Spleen (tissue), 11 donors: ENCODE data around the gene SLC25A44. TPM values are rescaled to one million over a fixed set of nuclear protein-coding genes. Genes with fewer than 3 reads are reported as not detected.
"Not testable (repeated sequence)": the region's sequence is repeated elsewhere in the genome, so short reads cannot be mapped to it uniquely, and the experiment has no call there.

Experiments
- DNase-seq: peaks from one replicate; pipeline ENCODE4 v3.0.0-alpha.2; 2020
- H3K27ac ChIP-seq, 8 donors: fragments of 200-600 bp; sonication (generic) in 7 of 8; 1 replicate in 4 of 8; 2 replicates in 4 of 8; pipeline versions ENCODE4 v1.5.0 to v1.8.0; 2016 to 2021; ENCODE audit warnings: inconsistent platforms in 4 of 8, mild to moderate bottlenecking in 4 of 8, moderate library complexity in 1 of 8
- H3K27me3 ChIP-seq, 7 donors: fragments of 200-600 bp; sonication (generic) in 6 of 7; replicated peaks in 1 of 7; 1 replicate in 4 of 7; 2 replicates in 3 of 7; pipeline versions ENCODE4 v1.5.0 to v1.8.0; 2016 to 2021; ENCODE audit warnings: inconsistent platforms in 3 of 7, mild to moderate bottlenecking in 1 of 7
- H3K36me3 ChIP-seq, 6 donors: fragments of 200-600 bp; sonication (generic) in 5 of 6; 1 replicate in 4 of 6; 2 replicates in 2 of 6; pipeline versions ENCODE4 v1.5.0 to v1.8.0; 2016 to 2021; ENCODE audit warnings: inconsistent platforms in 2 of 6
- H3K4me1 ChIP-seq, 6 donors: fragments of 200-600 bp; sonication (generic) in 5 of 6; 1 replicate in 3 of 6; 2 replicates in 3 of 6; pipeline versions ENCODE4 v1.5.0 to v1.8.0; 2016 to 2021; ENCODE audit warnings: inconsistent platforms in 3 of 6
- H3K4me3 ChIP-seq, 8 donors: fragments of 200-600 bp; sonication (generic) in 7 of 8; 1 replicate in 4 of 8; 2 replicates in 4 of 8; pipeline versions ENCODE4 v1.5.0 to v1.8.0; 2016 to 2021; ENCODE audit warnings: inconsistent platforms in 4 of 8, mild to moderate bottlenecking in 4 of 8, moderate library complexity in 2 of 8
- H3K9me3 ChIP-seq, 8 donors: fragments of 200-600 bp; sonication (generic) in 7 of 8; 1 replicate in 4 of 8; 2 replicates in 4 of 8; pipeline versions ENCODE4 v1.5.0 to v1.8.0; 2016 to 2021; ENCODE audit warnings: inconsistent platforms in 4 of 8
- CTCF ChIP-seq, 11 experiments: fragments of 200-600 bp in 7 of 11; fragments of 450-650 bp in 4 of 11; sonication (generic) in 4 of 11; IDR thresholded peaks in 8 of 11; conservative IDR thresholded peaks in 3 of 11; 1 replicate in 7 of 11; 2 replicates in 4 of 11; pipeline versions ENCODE4 v1.4.0 to v1.8.0; 2016 to 2021; ENCODE audit warnings: antibody characterized with exemption in 11 of 11, inconsistent platforms in 4 of 11, mild to moderate bottlenecking in 1 of 11
- POLR2A ChIP-seq, 3 donors: fragments of 450-650 bp; IDR thresholded peaks; one replicate each; pipeline ENCODE4 v1.5.1; 2017; ENCODE audit warnings: antibody characterized with exemption in 3 of 3, mild to moderate bottlenecking in 1 of 3
- POLR2AphosphoS5 ChIP-seq, 3 donors: sonication (generic); formaldehyde crosslinking; IDR thresholded peaks; one replicate each; pipeline ENCODE4 v1.5.1; 2017; ENCODE audit warnings: antibody characterized with exemption in 3 of 3
- WGBS, 5 donors: extraction: QIAGEN DNeasy Blood & Tissue Kit in 3 of 5; methylation state at CpG; one replicate each; pipeline versions ENCODE4 v1.1.5 to v1.1.7; 2013 to 2018; 5-methylcytosine and 5-hydroxymethylcytosine counted together
- intact Hi-C: fragments of 100-400 bp; cut with DNase I; formaldehyde crosslinking; loops from one replicate; pipeline ENCODE4 v1.15.0; 2023; ENCODE audit warnings: low total_unique reads
- polyA plus RNA-seq, 3 donors: library from polyadenylated mRNA; stranded (reverse); fragments of 200-250 nt; gene quantifications; one replicate each; pipeline ENCODE4 v1.2.1, GENCODE V29; 2013
- total RNA-seq, 7 donors: library from RNA; depleted of rRNA in 3 of 7; stranded (reverse); fragments of >200 nt in 3 of 7; fragmentation: NEBNext Ultra II Directional in 4 of 7; extraction: Animal tissue kit (Norgen Biotek cat#: 25700) in 4 of 7; gene quantifications; one replicate each; pipeline versions ENCODE4 v1.1.0 to v1.2.1, GENCODE V29; 2016 to 2021
- donor health status: healthy with polysubstance abuse.
- donor health status: DM: no; HTN: no; CAD: no; lungs with moderate emphysema.
- donor health status: DM: no; HTN: no; CAD: no.
- donor health status: Bipolar disorder and iron deficiency.
- donor health status: healthy.
- donor health status: DM: no; HTN: no; CAD: no.
- donor health status: DM: yes; HTN: yes; CAD: no.

SLC25A44 gene
- total and polyA plus RNA-seq, 10 donors: 4.8 to 32.7 (median 24.8) TPM

DNA sequence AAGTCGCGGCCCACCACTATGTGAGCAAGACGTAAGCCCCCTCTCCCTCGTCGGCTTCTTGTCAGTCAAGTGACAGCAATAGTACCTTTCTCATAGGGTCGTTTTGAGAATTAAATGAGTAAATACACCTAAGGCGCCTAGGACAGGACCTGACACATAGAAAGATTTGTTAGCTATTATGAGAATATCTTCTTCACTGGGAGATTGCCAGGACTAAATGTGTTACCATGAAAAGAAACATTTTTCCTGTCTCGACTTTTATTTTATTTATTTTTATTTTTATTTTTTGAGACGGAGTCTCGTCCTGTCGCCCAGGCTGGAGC lies 19.7 kb downstream of the SLC25A44 start:
- H3K27ac ChIP-seq: peak overlapping the region; percentile 93 to 99 (median 98)
- no peaks in the 10 kb centered on the region for H3K9me3 ChIP-seq
- no peak for TF ChIP-seq POLR2AphosphoS5 (IDR thresholded peaks at IDR 0.05)
- TF ChIP-seq CTCF (IDR thresholded peaks at IDR 0.05 in 8 of 11, conservative IDR thresholded peaks at IDR 0.05 in 3 of 11): no peak
- TF ChIP-seq POLR2A (IDR thresholded peaks at IDR 0.05): no peak
- H3K36me3 ChIP-seq: peaks cover 0 to 63% (median 13%) of the 10 kb centered on the region in 6 donors
- intact Hi-C loops: no loop called here
- DNase-seq: no peak
- H3K4me3 ChIP-seq: peak overlapping the region; percentile 38 to 82 (median 57)
- H3K4me1 ChIP-seq: peaks cover 27 to 64% (median 44%) of the 10 kb centered on the region in 6 donors
- WGBS, 5 donors: 21 to 30% (median 26%) methylated on average over 11 of the region's 11 CpGs
- H3K27me3 ChIP-seq: no peaks in the 10 kb centered on the region

DNA sequence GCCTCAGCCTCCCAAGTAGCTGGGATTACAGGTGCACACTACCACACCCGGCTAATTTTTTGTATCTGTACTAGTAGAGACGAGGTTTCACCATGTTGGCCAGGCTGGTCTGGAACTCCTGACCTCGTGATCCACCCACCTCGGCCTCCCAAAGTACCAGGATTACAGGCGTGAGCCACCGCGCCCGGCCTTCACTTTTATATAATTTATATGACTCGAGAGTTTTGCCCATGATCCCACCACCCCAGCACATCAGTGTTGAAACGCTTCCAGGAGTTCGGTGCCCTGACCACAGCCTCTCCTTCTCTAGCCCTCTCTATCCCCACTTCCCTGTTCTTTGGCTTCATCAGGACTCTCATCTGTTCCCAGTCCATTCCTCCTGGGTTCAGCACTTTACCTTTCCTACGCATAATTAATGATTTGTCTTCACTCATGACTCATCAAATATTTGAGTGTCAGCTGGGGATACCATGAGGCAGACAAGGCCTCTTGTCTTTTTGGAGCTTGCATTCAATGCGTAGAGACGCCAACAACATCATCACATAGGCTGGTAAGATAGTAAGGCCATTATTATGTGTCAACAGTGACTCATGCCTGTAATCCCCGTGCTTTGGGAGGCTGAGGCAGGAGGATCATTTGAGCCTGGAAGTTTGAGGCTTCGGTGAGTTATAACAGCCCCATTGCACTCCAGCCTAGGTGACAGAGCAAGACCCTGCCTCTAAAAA lies 20.3 kb downstream of the SLC25A44 start:
- TF ChIP-seq CTCF (IDR thresholded peaks at IDR 0.05 in 8 of 11, conservative IDR thresholded peaks at IDR 0.05 in 3 of 11) (no peak), POLR2A (IDR thresholded peaks at IDR 0.05) (no peak)
- Histone ChIP-seq H3K27ac (peak overlapping the region in 7 of 8 donors; percentile 93 to 99 (median 97)), H3K27me3 (no peaks in the 10 kb centered on the region), H3K9me3 (no peaks in the 10 kb centered on the region), H3K36me3 (peaks cover 0 to 59% (median 10%) of the 10 kb centered on the region in 6 donors), H3K4me3 (peak overlapping the region in 7 of 8 donors; percentile 53 to 82 (median 58)), H3K4me1 (peaks cover 27 to 70% (median 48%) of the 10 kb centered on the region in 6 donors)
- WGBS, 5 donors: 76 to 87% (median 82%) methylated on average over 16 of the region's 16 CpGs
- intact Hi-C loops: no loop called here
- no peak for DNase-seq

- WGBS, 5 donors: 90 to 97% (median 92%) methylated on average over 54 to 55 of the region's 55 CpGs
- H3K4me1 ChIP-seq: peaks cover 27 to 90% (median 51%) of the 10 kb centered on the region in 6 donors
- H3K9me3 ChIP-seq, H3K27me3 ChIP-seq, intact Hi-C loops, H3K4me3 ChIP-seq: not testable (repeated sequence)
- peak; percentile 72 for DNase-seq
- peaks cover 0 to 59% (median 13%) of the 10 kb centered on the region in 6 donors for H3K36me3 ChIP-seq
- H3K27ac ChIP-seq: peak overlapping the region in 4 of 8 donors; percentile 85 to 99 (median 87)
These were observed 22.6 kb downstream of the SLC25A44 start for GRCh38 chr1:156216361-156217086.

GRCh38 chr1:156217871-156218270 lies 24.0 kb downstream of the SLC25A44 start:
- WGBS, 5 donors: 12 to 29% (median 24%) methylated on average over 2 of the region's 2 CpGs
- no peak for DNase-seq
- no peak for TF ChIP-seq POLR2A (IDR thresholded peaks at IDR 0.05)
- peak in 1 of 3 donors; percentile 4 for TF ChIP-seq POLR2AphosphoS5 (IDR thresholded peaks at IDR 0.05)
- no peak for TF ChIP-seq CTCF (IDR thresholded peaks at IDR 0.05 in 8 of 11, conservative IDR thresholded peaks at IDR 0.05 in 3 of 11)
- intact Hi-C loops: no loop called here
- Histone ChIP-seq H3K27me3 (no peaks in the 10 kb centered on the region), H3K36me3 (peaks cover 0 to 67% (median 26%) of the 10 kb centered on the region in 6 donors), H3K4me3 (peak overlapping the region in 1 of 8 donors; percentile 46), H3K4me1 (peaks cover 21 to 85% (median 45%) of the 10 kb centered on the region in 6 donors), H3K27ac (peak overlapping the region; percentile 49 to 99 (median 85)), H3K9me3 (no peaks in the 10 kb centered on the region)
